MM.1S (cell line): Measurements from ENCODE around the gene ZNF385D.

Experiments
- EZH2 ChIP-seq: fragments of 300-600 bp; sonication (generic); optimal IDR thresholded peaks from 2 replicates; pipeline ENCODE3; 2017; ENCODE audit warnings: low read depth, mild to moderate bottlenecking, antibody characterized with exemption, low read length, mixed read lengths
- EZH2phosphoT487 ChIP-seq: fragments of 300-600 bp; sonication (generic); IDR thresholded peaks from 2 replicates; pipeline ENCODE4 v1.6.1; 2018; ENCODE audit warnings: antibody characterized with exemption, low read length
- TF ChIP-seq, protein P1 (sequence below): fragments of 300-600 bp; sonication (generic); IDR thresholded peaks from 2 replicates; pipeline ENCODE4 v1.5.1; 2016; ENCODE audit warnings: antibody characterized with exemption, low read length, mixed read lengths

DNA sequence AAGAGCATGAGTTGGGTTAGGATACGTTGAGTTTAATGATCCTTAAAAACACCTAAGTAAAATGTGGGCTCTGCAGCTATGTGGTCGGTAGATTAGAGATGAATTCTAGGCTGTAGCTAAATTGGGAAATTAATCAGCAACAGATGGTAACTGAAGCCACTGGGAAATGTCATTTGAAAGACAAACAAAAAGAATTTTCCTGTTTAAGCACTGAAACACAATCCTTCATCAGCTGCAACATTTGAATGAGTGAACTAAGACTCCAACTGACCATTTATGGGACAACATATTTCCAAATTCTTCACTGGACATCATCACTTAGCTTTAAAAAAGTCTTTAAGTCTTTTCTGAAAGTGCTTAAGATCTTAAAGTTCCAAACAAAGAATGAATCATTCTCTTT is 226.9 kb downstream of the ZNF385D start:
- TF ChIP-seq, protein P1, sequence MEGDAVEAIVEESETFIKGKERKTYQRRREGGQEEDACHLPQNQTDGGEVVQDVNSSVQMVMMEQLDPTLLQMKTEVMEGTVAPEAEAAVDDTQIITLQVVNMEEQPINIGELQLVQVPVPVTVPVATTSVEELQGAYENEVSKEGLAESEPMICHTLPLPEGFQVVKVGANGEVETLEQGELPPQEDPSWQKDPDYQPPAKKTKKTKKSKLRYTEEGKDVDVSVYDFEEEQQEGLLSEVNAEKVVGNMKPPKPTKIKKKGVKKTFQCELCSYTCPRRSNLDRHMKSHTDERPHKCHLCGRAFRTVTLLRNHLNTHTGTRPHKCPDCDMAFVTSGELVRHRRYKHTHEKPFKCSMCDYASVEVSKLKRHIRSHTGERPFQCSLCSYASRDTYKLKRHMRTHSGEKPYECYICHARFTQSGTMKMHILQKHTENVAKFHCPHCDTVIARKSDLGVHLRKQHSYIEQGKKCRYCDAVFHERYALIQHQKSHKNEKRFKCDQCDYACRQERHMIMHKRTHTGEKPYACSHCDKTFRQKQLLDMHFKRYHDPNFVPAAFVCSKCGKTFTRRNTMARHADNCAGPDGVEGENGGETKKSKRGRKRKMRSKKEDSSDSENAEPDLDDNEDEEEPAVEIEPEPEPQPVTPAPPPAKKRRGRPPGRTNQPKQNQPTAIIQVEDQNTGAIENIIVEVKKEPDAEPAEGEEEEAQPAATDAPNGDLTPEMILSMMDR: no peak
- TF ChIP-seq EZH2phosphoT487 (no peak), EZH2 (no peak)
